GM12892 (cell line): ENCODE data around the gene SLC2A3.
"Not testable (repeated sequence)": the region's sequence is repeated elsewhere in the genome, so short reads cannot be mapped to it uniquely, and the experiment has no call there.

Experiments used
- DNase-seq: peaks from one replicate; pipeline ENCODE4 v3.0.0; 2011; ENCODE audit not compliant: insufficient read length
- FAIRE-seq: peaks from 2 replicates; lab custom pipeline; 2011; peaks lifted over from hg19 to GRCh38; lab: Jason Lieb, UNC
- POLR2A ChIP-seq: IDR thresholded peaks from 2 replicates; pipeline ENCODE4 v1.6.1; 2011; ENCODE audit warnings: low read depth, low read length, control low read depth
- POLR2AphosphoS5 ChIP-seq: IDR thresholded peaks from 2 replicates; pipeline ENCODE4 v1.6.1; 2011; ENCODE audit warnings: low read depth, low read length, control low read depth
- TAF1 ChIP-seq: IDR thresholded peaks from 2 replicates; pipeline ENCODE4 v1.6.1; 2011; ENCODE audit warnings: low read depth, mild to moderate bottlenecking, control low read depth, low read length, borderline replicate concordance

The SLC2A3 gene

GRCh38 chr12:7884689-7885088, 51.3 kb downstream of the SLC2A3 start:
- TF ChIP-seq TAF1, result no peak
- TF ChIP-seq POLR2AphosphoS5, result no peak
- no peak for TF ChIP-seq POLR2A
- no peak for DNase-seq
- FAIRE-seq, result no peak

GRCh38 chr12:7881736-7882120, 54.3 kb downstream of the SLC2A3 start:
- FAIRE-seq, result not testable (repeated sequence)

GRCh38 chr12:7880952-7881735, 54.8 kb downstream of the SLC2A3 start:
- DNase-seq, FAIRE-seq: not testable (repeated sequence)

More at GRCh38 chr12:7881736-7882120, 54.3 kb downstream of the SLC2A3 start:
- DNase-seq, result not testable (repeated sequence)

- FAIRE-seq (no peak), DNase-seq (no peak)
- TF ChIP-seq POLR2A, result no peak
- no peak for TF ChIP-seq POLR2AphosphoS5
- no peak for TF ChIP-seq TAF1
Measured at GRCh38 chr12:7879246-7879645, 56.7 kb downstream of the SLC2A3 start.

GRCh38 chr12:7877420-7877819, 58.6 kb downstream of the SLC2A3 start:
- no peak for DNase-seq
- no peak for FAIRE-seq
- TF ChIP-seq TAF1, result no peak
- TF ChIP-seq POLR2A, result no peak

- FAIRE-seq (no peak), DNase-seq (no peak)
- no peak for TF ChIP-seq TAF1
- no peak for TF ChIP-seq POLR2AphosphoS5
- TF ChIP-seq POLR2A, result no peak
Measured at GRCh38 chr12:7872566-7873319, 63.2 kb downstream of the SLC2A3 start, which contains the start of gene SLC2A14. Gene SLC2A14, minus strand, starts transcription at chr12:7872915. Its CDS starts 3,035 bp downstream, at chr12:7869880.

GRCh38 chr12:7870335-7870734, 65.7 kb downstream of the SLC2A3 start:
- DNase-seq (no peak), FAIRE-seq (no peak)
- TF ChIP-seq TAF1, result no peak
- no peak for TF ChIP-seq POLR2A
- TF ChIP-seq POLR2AphosphoS5, result no peak
